DMS114 treated with DMSO at 0.1 percent for 48 hours (cell line): ENCODE results near the gene PACRG.

Experiments
- DNase-seq: peaks from one replicate; lab custom pipeline; 2025; ENCODE audit not compliant: unreplicated experiment; lab: John Stamatoyannopoulos, UW

The PACRG gene

DNA sequence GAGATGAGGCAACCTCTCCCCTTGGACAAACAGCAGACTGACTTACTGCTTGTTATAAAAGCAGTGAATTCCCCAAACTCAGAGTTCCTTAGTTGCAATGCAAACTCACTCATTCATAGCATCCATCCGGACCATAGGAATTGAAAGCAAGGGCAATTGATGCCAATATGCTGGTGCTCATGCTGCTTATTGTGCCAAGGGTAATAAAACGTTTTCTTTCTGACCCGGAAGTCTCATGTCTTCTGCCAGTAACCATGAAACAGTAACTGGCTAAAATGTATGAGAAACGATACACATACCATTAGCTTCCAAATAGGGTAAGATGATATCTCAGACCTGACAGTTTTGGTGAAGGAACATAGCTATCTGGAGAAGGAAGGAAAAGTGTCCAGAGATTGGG is 18.3 kb upstream of the PACRG start:
- DNase-seq: no peak

- DNase-seq: no peak
Observed at GRCh38 chr6:162710419-162710818, 17.4 kb upstream of the PACRG start.

DNA sequence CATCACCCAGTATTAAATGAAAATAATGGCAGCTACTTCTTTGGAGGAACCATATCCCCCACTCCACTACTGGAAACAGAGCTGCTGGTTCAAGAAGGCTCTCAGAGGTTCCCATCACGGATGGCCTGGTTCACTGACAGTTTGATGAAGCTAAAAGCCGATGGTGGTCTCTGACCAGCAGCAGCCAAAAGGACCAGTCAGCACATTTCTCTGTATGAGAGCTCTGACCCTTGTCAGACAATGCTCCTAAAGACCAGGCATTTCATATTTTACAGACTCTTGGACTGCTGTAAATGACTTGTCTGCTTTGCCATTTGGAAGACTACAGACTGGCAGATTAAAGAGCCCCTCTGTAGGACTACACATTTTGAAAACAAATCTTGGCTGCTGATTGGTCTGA is 16.8 kb upstream of the PACRG start:
- no peak for DNase-seq

DNA sequence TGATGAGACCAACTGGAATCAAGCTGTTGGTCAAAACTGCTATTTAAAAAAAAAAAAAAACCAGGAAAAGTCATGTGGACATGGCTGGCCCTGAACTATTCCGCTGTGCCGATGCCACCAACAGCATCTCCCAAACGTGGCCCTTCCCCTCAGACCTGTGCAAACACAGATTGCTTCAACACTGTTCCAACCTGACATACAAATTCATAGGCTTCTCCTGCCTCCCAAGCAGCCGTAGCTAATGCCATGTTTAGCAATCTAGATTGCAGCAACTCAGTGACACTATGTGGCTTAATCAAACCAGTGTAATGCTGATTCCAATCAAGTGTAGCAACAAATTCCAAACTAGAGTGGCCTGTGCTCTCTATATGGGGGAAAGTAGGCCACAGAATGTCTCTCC is 16.4 kb upstream of the PACRG start:
- no peak for DNase-seq

GRCh38 chr6:162712694-162713093 is 15.1 kb upstream of the PACRG start:
- DNase-seq: no peak

- no peak for DNase-seq
Observed at GRCh38 chr6:162713974-162714780, 13.6 kb upstream of the PACRG start.

DNA sequence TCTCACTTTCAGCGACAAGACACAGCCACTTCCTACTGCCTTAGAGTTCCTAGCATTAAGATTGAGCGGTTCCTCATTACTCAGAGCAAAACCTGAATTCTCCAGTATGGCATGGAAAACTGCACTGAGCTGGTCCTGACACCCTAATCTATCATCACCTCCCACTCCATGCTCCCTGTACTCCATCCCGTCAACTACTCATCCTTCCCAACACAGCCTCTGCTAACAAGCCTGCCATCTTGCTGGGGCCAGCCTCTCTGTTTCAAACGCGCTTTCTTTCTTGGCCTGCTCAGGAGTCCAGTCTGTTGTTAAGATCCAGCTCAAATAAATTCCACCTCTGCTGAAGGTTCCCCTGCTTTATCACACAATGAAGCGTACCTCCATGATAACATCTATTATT is 12.2 kb upstream of the PACRG start:
- DNase-seq: no peak

DNA sequence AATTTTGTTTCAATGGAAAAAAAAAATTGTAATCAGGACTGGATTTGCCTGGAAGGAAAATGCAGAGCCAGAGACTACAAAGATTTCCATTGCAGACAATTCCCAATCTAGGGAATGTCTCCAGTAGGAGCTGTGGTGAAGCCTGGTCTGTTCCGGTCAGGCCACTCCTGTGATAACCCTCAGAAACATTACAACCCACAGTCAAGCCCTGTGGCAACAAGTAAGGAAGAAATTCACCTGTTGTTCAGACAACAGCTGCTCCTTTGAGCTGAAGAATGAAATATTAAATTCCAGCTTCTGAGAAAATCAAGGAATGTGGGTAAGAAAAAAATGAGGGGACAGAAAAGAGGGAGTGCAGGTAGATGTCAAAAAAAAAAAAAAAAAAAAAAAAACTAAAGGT is 8.2 kb upstream of the PACRG start:
- no peak for DNase-seq

DNA sequence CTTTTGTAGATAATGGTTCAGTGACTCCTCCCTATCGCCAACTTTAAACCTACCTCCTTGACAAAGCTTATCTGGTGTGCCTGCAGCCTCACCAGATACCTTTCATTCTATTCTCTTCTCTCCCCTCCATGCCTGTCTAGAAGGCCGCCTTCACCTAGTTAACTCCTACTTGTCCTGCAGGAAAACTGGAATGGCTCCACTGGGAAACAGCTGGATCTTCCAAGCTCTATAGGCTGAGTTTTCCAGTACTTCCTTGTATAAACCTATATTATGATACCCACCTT is 6.4 kb upstream of the PACRG start:
- DNase-seq: no peak

- no peak for DNase-seq
Observed at GRCh38 chr6:162722226-162722625, 5.5 kb upstream of the PACRG start.

- no peak for DNase-seq
Observed at GRCh38 chr6:162722633-162723032, 5.1 kb upstream of the PACRG start.

DNA sequence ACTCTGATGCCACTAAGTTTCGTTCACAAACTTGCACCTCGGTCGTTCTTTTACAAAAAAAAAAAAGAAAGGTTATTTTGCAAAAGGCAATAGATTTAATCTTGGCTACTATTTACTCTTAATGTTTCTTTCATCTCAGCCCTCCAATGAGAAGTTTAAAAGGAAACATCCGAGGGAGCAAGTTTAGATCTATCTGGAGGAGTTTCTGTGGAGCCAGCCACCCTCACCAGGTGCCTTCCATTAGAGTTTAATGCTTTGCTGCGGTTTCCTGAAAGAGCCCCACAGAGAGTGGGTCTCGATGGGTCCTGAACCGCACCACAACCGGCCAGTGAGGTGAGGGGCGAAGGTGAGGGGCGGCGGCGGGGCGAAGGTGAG is 840 bp upstream of the PACRG start:
- no peak for DNase-seq

GRCh38 chr6:162728197-162728596 is 423 bp downstream of the PACRG start:
- no peak for DNase-seq

DNA sequence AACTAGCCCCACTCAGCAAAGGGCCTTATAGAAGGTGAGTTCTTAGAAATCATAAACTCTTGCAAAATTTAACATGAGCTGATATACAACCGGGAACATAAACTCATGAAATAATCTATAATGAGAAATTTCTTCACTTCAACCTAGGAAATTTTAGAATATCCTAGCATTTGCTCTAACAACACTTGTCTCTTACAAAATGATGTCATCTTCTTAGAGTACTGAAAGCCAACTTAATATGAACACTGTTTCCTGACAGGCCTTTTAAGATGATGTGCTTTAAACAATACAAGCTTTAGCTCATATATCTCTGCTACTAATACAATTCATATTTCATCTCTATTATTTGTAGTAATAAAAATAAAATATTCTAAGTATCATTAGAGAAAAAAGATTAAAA is 932 bp downstream of the PACRG start:
- DNase-seq: no peak

GRCh38 chr6:162730502-162730901 is 2.7 kb downstream of the PACRG start:
- DNase-seq: no peak

DNA sequence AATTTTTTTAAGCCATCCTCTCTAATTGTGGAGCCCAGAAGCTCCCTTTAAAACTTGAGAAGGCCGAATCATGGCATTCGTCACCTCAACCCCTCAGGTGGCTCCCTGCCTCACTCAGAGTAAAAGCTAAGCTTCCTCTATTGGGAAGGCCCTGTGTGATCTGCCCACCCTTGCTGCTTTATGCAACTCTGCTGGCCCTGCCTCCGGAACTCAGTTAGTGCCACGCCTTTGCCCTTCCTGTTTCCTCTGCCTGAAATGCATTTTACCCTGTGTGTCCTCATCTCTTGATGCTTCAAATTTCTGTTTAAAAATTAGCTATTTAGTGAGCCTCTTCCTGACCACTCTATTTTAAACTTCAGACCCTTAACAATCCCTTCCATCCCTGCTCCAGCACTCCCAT is 5.7 kb downstream of the PACRG start:
- DNase-seq: no peak

GRCh38 chr6:162736961-162737360 is 9.2 kb downstream of the PACRG start:
- DNase-seq: no peak

- DNase-seq: no peak
Observed at GRCh38 chr6:162750776-162751175, 23.0 kb downstream of the PACRG start.

- no peak for DNase-seq
Observed at GRCh38 chr6:162751211-162751859, 23.6 kb downstream of the PACRG start.

- no peak for DNase-seq
Observed at GRCh38 chr6:162753775-162754174, 26.0 kb downstream of the PACRG start.

GRCh38 chr6:162770136-162770535 is 42.4 kb downstream of the PACRG start:
- no peak for DNase-seq

DNA sequence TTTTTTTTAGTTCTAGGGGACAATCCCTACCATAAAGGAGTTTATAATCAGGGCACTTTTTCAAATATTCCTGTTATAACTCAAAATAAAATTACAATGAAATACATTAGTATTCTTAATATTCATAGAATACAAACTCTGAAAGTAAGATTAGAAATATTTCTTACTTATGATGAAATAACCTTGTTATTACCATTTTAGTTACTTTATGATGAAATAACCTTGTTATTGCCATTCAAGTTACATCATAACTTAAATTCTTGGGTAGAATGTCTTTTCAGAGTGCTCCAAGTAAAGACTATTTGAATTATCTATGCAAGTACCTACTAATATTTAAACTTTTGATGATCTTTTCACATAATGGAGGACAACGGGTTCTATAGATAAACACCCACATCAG is 43.2 kb downstream of the PACRG start:
- no peak for DNase-seq

- DNase-seq: no peak
Observed at GRCh38 chr6:162772466-162772865, 44.7 kb downstream of the PACRG start.
